HepG2 (cell line): ENCODE results near the gene CFAP61. TPM values are rescaled to one million over a fixed set of nuclear protein-coding genes. Genes with fewer than 3 reads are reported as not detected.

Source experiments
- GABPA ChIP-seq, 2 experiments: IDR thresholded peaks; 2 replicates each; pipeline ENCODE4 v1.6.1; 2011 to 2016; ENCODE audit warnings: low read depth in 2 of 2, low read length in 1 of 2, missing biosample characterization in 1 of 2, missing genetic modification characterization in 1 of 2
- NCOA2 ChIP-seq: sonication (generic); formaldehyde crosslinking; IDR thresholded peaks from 2 replicates; pipeline ENCODE4 v1.8.0; 2022; ENCODE audit warnings: inconsistent platforms
- REXO4 ChIP-seq: sonication (generic); formaldehyde crosslinking; IDR thresholded peaks from 2 replicates; pipeline ENCODE4 v1.8.0; 2022; ENCODE audit warnings: missing genetic modification reagents, mild to moderate bottlenecking, borderline replicate concordance
- RFXAP ChIP-seq: sonication (generic); formaldehyde crosslinking; IDR thresholded peaks from 2 replicates; pipeline ENCODE4 v1.4.0; 2020; ENCODE audit warnings: missing genetic modification reagents, borderline replicate concordance
- STAG1 ChIP-seq: sonication (generic); formaldehyde crosslinking; IDR thresholded peaks from 2 replicates; pipeline ENCODE4 v1.4.0; 2020; ENCODE audit warnings: missing genetic modification reagents
- THAP11 ChIP-seq: IDR thresholded peaks from 2 replicates; pipeline ENCODE4 v1.6.1; 2016; ENCODE audit warnings: missing biosample characterization, missing genetic modification reagents
- ZNF124 ChIP-seq: sonication (generic); formaldehyde crosslinking; IDR thresholded peaks from 2 replicates; pipeline ENCODE4 v1.4.0; 2020; ENCODE audit warnings: missing genetic modification reagents
- ZNF256 ChIP-seq: sonication (generic); formaldehyde crosslinking; conservative IDR thresholded peaks from 2 replicates; pipeline ENCODE4 v1.4.0; 2020; ENCODE audit warnings: missing genetic modification reagents
- ZNF3 ChIP-seq: IDR thresholded peaks from 2 replicates; pipeline ENCODE4 v1.7.0; 2017; ENCODE audit warnings: inconsistent platforms
- ZNF816 ChIP-seq: sonication (generic); formaldehyde crosslinking; IDR thresholded peaks from 2 replicates; pipeline ENCODE4 v1.8.0; 2022; ENCODE audit warnings: missing genetic modification reagents, mild to moderate bottlenecking, borderline replicate concordance
- ZSCAN25 ChIP-seq: sonication (generic); formaldehyde crosslinking; IDR thresholded peaks from 2 replicates; pipeline ENCODE4 v1.8.0; 2022; ENCODE audit warnings: mild to moderate bottlenecking, missing genetic modification reagents
- polyA plus RNA-seq, 8 experiments: library from polyadenylated mRNA; depleted of rRNA in 3 of 8; stranded (reverse) in 7 of 8; unstranded in 1 of 8; fragments of >200 nt; fragmentation: Illumina TruSeq in 4 of 8; extraction: Trizol in 4 of 8; gene quantifications; 2 replicates each; pipeline versions ENCODE4 v1.2.1 to v1.2.3, GENCODE V29; 2011 to 2016; ENCODE audit warnings: low read depth in 4 of 8, missing spikeins in 1 of 8, mixed read lengths in 1 of 8; ENCODE audit not compliant: insufficient read depth in 1 of 8
- total RNA-seq, 5 experiments: library from RNA; depleted of rRNA; stranded (reverse); fragments of >200 nt; fragmentation: Illumina TruSeq; extraction: Trizol; gene quantifications; 2 replicates each; pipeline ENCODE4 v1.2.3, GENCODE V29; 2016; ENCODE audit warnings: low read depth in 1 of 5
- TF ChIP-seq, protein P1 (sequence below): sonication (generic); formaldehyde crosslinking; IDR thresholded peaks from 2 replicates; pipeline ENCODE4 v1.5.1; 2020; ENCODE audit warnings: mild to moderate bottlenecking, missing genetic modification reagents, moderate library complexity
- TF ChIP-seq, protein P2 (sequence below): IDR thresholded peaks from 2 replicates; pipeline ENCODE4 v1.4.0; 2020; ENCODE audit warnings: mild to moderate bottlenecking, missing genetic modification reagents
- TF ChIP-seq, protein P3 (sequence below): IDR thresholded peaks from 2 replicates; pipeline ENCODE4 v1.6.1; 2016; ENCODE audit warnings: low read depth
- TF ChIP-seq, protein P4 (sequence below): IDR thresholded peaks from 2 replicates; pipeline ENCODE4 v1.6.1; 2016; ENCODE audit warnings: control low read depth

The CFAP61 gene
- total and polyA plus RNA-seq, 2 of the 13 experiments (the other 11 are each of a cell fraction or from before 2014, with no cell fraction given), result 0.27 TPM; not detected in 1

DNA sequence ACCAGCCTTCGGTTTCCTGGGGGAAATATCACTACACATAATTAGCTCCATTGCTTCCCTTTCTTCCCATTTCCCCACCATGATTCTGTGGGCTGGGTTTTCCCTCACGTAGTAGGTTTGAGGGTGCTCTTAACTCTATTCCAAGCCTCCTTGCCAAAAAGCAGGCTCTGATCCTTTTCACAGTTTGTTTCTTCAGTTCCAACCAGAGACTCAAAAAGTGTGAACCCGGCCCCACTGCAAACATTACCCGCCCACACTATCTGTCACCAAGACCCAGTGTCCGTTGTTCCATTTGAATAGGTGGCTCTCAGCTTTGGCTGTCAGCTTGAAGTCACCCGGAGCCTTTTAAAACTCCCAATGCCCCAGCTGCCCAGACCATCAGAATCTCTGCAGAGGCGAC lies 47.0 kb upstream of the CFAP61 start (continued):
- TF ChIP-seq ZNF256 (CRISPR knock-in tag) (no peak), NCOA2 (CRISPR knock-in tag) (no peak), RFXAP (CRISPR knock-in tag) (no peak), STAG1 (CRISPR knock-in tag) (no peak), GABPA (IDR thresholded peaks at IDR 0.05; ENCODE audit: low read depth, low read length) (no peak), GABPA (CRISPR knock-in tag; IDR thresholded peaks at IDR 0.05; ENCODE audit: low read depth) (no peak), ZNF124 (CRISPR knock-in tag) (no peak), THAP11 (CRISPR knock-in tag) (no peak), ZNF3 (CRISPR knock-in tag) (no peak), REXO4 (CRISPR knock-in tag) (no peak), ZNF816 (0 out of 2 replicates have a peak, but pooled peaks have one; percentile 61), ZSCAN25 (CRISPR knock-in tag) (no peak)
- TF ChIP-seq, protein P1, sequence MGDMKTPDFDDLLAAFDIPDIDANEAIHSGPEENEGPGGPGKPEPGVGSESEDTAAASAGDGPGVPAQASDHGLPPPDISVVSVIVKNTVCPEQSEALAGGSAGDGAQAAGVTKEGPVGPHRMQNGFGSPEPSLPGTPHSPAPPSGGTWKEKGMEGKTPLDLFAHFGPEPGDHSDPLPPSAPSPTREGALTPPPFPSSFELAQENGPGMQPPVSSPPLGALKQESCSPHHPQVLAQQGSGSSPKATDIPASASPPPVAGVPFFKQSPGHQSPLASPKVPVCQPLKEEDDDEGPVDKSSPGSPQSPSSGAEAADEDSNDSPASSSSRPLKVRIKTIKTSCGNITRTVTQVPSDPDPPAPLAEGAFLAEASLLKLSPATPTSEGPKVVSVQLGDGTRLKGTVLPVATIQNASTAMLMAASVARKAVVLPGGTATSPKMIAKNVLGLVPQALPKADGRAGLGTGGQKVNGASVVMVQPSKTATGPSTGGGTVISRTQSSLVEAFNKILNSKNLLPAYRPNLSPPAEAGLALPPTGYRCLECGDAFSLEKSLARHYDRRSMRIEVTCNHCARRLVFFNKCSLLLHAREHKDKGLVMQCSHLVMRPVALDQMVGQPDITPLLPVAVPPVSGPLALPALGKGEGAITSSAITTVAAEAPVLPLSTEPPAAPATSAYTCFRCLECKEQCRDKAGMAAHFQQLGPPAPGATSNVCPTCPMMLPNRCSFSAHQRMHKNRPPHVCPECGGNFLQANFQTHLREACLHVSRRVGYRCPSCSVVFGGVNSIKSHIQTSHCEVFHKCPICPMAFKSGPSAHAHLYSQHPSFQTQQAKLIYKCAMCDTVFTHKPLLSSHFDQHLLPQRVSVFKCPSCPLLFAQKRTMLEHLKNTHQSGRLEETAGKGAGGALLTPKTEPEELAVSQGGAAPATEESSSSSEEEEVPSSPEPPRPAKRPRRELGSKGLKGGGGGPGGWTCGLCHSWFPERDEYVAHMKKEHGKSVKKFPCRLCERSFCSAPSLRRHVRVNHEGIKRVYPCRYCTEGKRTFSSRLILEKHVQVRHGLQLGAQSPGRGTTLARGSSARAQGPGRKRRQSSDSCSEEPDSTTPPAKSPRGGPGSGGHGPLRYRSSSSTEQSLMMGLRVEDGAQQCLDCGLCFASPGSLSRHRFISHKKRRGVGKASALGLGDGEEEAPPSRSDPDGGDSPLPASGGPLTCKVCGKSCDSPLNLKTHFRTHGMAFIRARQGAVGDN (CRISPR knock-in tag), result no peak; the same call in 1 of the 2 replicates
- TF ChIP-seq, protein P2, sequence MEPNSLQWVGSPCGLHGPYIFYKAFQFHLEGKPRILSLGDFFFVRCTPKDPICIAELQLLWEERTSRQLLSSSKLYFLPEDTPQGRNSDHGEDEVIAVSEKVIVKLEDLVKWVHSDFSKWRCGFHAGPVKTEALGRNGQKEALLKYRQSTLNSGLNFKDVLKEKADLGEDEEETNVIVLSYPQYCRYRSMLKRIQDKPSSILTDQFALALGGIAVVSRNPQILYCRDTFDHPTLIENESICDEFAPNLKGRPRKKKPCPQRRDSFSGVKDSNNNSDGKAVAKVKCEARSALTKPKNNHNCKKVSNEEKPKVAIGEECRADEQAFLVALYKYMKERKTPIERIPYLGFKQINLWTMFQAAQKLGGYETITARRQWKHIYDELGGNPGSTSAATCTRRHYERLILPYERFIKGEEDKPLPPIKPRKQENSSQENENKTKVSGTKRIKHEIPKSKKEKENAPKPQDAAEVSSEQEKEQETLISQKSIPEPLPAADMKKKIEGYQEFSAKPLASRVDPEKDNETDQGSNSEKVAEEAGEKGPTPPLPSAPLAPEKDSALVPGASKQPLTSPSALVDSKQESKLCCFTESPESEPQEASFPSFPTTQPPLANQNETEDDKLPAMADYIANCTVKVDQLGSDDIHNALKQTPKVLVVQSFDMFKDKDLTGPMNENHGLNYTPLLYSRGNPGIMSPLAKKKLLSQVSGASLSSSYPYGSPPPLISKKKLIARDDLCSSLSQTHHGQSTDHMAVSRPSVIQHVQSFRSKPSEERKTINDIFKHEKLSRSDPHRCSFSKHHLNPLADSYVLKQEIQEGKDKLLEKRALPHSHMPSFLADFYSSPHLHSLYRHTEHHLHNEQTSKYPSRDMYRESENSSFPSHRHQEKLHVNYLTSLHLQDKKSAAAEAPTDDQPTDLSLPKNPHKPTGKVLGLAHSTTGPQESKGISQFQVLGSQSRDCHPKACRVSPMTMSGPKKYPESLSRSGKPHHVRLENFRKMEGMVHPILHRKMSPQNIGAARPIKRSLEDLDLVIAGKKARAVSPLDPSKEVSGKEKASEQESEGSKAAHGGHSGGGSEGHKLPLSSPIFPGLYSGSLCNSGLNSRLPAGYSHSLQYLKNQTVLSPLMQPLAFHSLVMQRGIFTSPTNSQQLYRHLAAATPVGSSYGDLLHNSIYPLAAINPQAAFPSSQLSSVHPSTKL, result peak; percentile 31; the same call in 1 of the 2 replicates
- TF ChIP-seq, protein P3, sequence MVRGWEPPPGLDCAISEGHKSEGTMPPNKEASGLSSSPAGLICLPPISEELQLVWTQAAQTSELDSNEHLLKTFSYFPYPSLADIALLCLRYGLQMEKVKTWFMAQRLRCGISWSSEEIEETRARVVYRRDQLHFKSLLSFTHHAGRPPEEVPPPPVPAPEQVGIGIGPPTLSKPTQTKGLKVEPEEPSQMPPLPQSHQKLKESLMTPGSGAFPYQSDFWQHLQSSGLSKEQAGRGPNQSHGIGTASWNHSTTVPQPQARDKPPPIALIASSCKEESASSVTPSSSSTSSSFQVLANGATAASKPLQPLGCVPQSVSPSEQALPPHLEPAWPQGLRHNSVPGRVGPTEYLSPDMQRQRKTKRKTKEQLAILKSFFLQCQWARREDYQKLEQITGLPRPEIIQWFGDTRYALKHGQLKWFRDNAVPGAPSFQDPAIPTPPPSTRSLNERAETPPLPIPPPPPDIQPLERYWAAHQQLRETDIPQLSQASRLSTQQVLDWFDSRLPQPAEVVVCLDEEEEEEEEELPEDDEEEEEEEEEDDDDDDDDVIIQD (CRISPR knock-in tag), result 0 out of 2 replicates have a peak, but pooled peaks have one; percentile 43
- TF ChIP-seq, protein P4, sequence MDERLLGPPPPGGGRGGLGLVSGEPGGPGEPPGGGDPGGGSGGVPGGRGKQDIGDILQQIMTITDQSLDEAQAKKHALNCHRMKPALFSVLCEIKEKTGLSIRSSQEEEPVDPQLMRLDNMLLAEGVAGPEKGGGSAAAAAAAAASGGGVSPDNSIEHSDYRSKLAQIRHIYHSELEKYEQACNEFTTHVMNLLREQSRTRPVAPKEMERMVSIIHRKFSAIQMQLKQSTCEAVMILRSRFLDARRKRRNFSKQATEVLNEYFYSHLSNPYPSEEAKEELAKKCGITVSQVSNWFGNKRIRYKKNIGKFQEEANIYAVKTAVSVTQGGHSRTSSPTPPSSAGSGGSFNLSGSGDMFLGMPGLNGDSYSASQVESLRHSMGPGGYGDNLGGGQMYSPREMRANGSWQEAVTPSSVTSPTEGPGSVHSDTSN (CRISPR knock-in tag), result no peak
